Measurements from ENCODE around the gene INPP5A. TPM values are rescaled to one million over a fixed set of nuclear protein-coding genes. Genes with fewer than 3 reads are reported as not detected.

Gene INPP5A
- total RNA-seq, 6 experiments from 2014 or later: 58.9 to 64.6 (median 63.8) TPM

DNA sequence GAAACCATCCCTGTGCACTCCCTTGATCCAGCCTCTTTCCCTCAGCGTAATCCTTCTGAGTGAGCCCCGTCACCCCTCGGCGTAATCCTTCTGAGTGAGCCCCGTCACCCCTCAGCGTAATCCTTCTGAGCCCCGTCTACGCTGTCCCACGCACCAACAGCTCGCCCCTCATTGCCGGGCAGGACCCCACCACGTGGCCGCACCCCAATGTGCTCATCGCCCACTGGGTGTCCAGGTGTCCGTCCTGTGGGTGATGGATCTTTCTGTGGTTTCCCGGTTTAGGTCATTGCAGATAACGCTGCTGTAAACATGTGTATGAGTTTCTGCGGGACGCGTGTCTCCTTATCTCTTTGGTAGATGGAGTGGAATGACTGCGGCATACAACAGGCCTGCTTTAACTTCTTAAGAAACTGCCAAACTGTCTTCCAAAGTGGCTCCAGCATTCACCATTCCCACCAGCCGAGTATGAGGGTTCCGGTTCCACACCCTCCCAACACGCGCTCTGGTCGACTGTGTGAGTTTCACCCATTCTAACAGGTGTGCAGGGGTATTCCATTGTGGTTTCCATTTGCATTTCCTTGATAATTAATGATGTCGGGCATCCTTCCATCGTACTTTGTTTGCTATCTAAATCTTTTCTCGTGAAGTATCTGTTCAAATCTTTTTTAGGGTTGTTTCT, 290.4 kb downstream of the INPP5A start:
- H3K4me3 Mint-ChIP-seq: no peak overlapping the region
- no peak overlapping the region for H3K27ac Mint-ChIP-seq
- TF ChIP-seq, protein P1, sequence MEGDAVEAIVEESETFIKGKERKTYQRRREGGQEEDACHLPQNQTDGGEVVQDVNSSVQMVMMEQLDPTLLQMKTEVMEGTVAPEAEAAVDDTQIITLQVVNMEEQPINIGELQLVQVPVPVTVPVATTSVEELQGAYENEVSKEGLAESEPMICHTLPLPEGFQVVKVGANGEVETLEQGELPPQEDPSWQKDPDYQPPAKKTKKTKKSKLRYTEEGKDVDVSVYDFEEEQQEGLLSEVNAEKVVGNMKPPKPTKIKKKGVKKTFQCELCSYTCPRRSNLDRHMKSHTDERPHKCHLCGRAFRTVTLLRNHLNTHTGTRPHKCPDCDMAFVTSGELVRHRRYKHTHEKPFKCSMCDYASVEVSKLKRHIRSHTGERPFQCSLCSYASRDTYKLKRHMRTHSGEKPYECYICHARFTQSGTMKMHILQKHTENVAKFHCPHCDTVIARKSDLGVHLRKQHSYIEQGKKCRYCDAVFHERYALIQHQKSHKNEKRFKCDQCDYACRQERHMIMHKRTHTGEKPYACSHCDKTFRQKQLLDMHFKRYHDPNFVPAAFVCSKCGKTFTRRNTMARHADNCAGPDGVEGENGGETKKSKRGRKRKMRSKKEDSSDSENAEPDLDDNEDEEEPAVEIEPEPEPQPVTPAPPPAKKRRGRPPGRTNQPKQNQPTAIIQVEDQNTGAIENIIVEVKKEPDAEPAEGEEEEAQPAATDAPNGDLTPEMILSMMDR (IDR thresholded peaks at IDR 0.05): no peak
- DNase-seq: no peak
- peaks cover 37% of the 10 kb centered on the region for H3K27me3 Mint-ChIP-seq (ENCODE audit: insufficient read depth)
- peaks cover 10% of the 10 kb centered on the region for H3K9me3 Mint-ChIP-seq
- H3K36me3 Mint-ChIP-seq (ENCODE audit: low read depth): no peaks in the 10 kb centered on the region
- H3K4me1 Mint-ChIP-seq (ENCODE audit: low read depth): no peaks in the 10 kb centered on the region

- H3K36me3 Mint-ChIP-seq (ENCODE audit: low read depth): no peaks in the 10 kb centered on the region
- peaks cover 10% of the 10 kb centered on the region for H3K9me3 Mint-ChIP-seq
- TF ChIP-seq, protein P1 (IDR thresholded peaks at IDR 0.05): no peak
- H3K27ac Mint-ChIP-seq: no peak overlapping the region
- no peaks in the 10 kb centered on the region for H3K4me1 Mint-ChIP-seq (ENCODE audit: low read depth)
- peaks cover 37% of the 10 kb centered on the region for H3K27me3 Mint-ChIP-seq (ENCODE audit: insufficient read depth)
- no peak for DNase-seq
- no peak overlapping the region for H3K4me3 Mint-ChIP-seq
Observed at GRCh38 chr10:132828681-132829080, 291.1 kb downstream of the INPP5A start.

DNA sequence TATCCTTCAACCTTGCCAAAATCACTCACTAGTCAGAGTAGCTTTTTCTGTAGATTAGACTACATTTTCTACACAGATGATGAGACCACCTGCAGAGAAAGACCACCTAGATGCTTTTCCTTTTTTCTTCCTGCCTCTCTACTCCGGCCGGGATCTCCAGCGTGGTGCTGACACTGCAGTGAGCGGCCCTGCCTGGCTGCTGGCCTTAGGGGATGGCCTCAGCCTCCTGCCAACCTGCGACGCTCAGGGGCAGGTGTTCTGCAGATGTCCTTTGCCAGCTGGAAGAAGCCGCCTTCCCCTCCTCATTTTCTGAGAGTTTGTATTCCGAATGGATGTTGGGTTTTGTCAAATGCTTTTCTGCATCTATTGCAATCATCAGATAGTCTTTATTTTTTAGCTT, 291.8 kb downstream of the INPP5A start:
- no peak for DNase-seq
- Mint-ChIP-seq H3K27me3 (ENCODE audit: insufficient read depth) (peaks cover 37% of the 10 kb centered on the region), H3K4me3 (no peak overlapping the region), H3K4me1 (ENCODE audit: low read depth) (no peaks in the 10 kb centered on the region), H3K27ac (no peak overlapping the region), H3K36me3 (ENCODE audit: low read depth) (no peaks in the 10 kb centered on the region), H3K9me3 (peaks cover 10% of the 10 kb centered on the region)
- TF ChIP-seq, protein P1 (IDR thresholded peaks at IDR 0.05): no peak

GRCh38 chr10:132832186-132832969, 294.8 kb downstream of the INPP5A start:
- Mint-ChIP-seq H3K4me1 (ENCODE audit: low read depth) (no peaks in the 10 kb centered on the region), H3K4me3 (no peak overlapping the region), H3K36me3 (ENCODE audit: low read depth) (no peaks in the 10 kb centered on the region), H3K27ac (no peak overlapping the region), H3K27me3 (ENCODE audit: insufficient read depth) (peaks cover 34% of the 10 kb centered on the region), H3K9me3 (peaks cover 13% of the 10 kb centered on the region)
- DNase-seq: no peak
- TF ChIP-seq, protein P1 (IDR thresholded peaks at IDR 0.05): no peak

Other genes starting within 250 kb of the INPP5A start
- gene STK32C, start 229.8 kb upstream of the INPP5A start, total RNA-seq (2021; fragmentation: NEBNext Ultra II Directional; extraction: Animal tissue kit (Norgen Biotek cat#: 25700)): 1 to 10 TPM; 5.5 to 8.3 (median 7.2) TPM
- gene LRRC27, start 205.6 kb upstream of the INPP5A start, total RNA-seq (2021; fragmentation: NEBNext Ultra II Directional; extraction: Animal tissue kit (Norgen Biotek cat#: 25700)): 1 to 10 TPM; 4.7 to 6.7 (median 6.0) TPM
- gene PWWP2B, start 140.6 kb upstream of the INPP5A start, total RNA-seq (2021; fragmentation: NEBNext Ultra II Directional; extraction: Animal tissue kit (Norgen Biotek cat#: 25700)): 1 to 10 TPM; 4.1 to 6.3 (median 4.7) TPM
- not detected for gene NKX6-2, start 248.4 kb downstream of the INPP5A start, total RNA-seq (2021; fragmentation: NEBNext Ultra II Directional; extraction: Animal tissue kit (Norgen Biotek cat#: 25700))